Cardiac fibroblast (primary cell): ENCODE data around the gene RIPK3.

Source experiments
- DNase-seq, 2 donors: peaks; one replicate each; pipeline versions ENCODE4 v3.0.0 to v3.0.0-alpha.2; 2010; ENCODE audit warnings: low read depth in 2 of 2
- H3K4me3 ChIP-seq, 2 donors: replicated peaks in 1 of 2; 1 replicate in 1 of 2; 2 replicates in 1 of 2; pipeline ENCODE4 v1.5.1; 2011; ENCODE audit warnings: low read depth in 2 of 2, low read length in 2 of 2, mild to moderate bottlenecking in 2 of 2, moderate library complexity in 1 of 2
- CTCF ChIP-seq: IDR thresholded peaks from one replicate; pipeline ENCODE4 v1.5.1; 2011; ENCODE audit warnings: low read depth, mild to moderate bottlenecking, low read length, inconsistent platforms

RIPK3 gene

GRCh38 chr14:24323341-24323740 is 16.4 kb downstream of the RIPK3 start:
- DNase-seq = no peak
- H3K4me3 ChIP-seq = no peak overlapping the region
- no peak for TF ChIP-seq CTCF

- DNase-seq = no peak
- H3K4me3 ChIP-seq = no peak overlapping the region
- no peak for TF ChIP-seq CTCF
These were observed 17.1 kb downstream of the RIPK3 start for GRCh38 chr14:24322672-24323071.

GRCh38 chr14:24321212-24321975 is 18.4 kb downstream of the RIPK3 start:
- no peak for DNase-seq
- TF ChIP-seq CTCF = no peak
- no peak overlapping the region for H3K4me3 ChIP-seq

- TF ChIP-seq CTCF = no peak
- peak; percentile 39 to 52 for DNase-seq
- H3K4me3 ChIP-seq = no peak overlapping the region
These were observed 22.5 kb downstream of the RIPK3 start for GRCh38 chr14:24317141-24317928.

GRCh38 chr14:24316597-24316950 is 23.2 kb downstream of the RIPK3 start:
- H3K4me3 ChIP-seq = no peak overlapping the region
- TF ChIP-seq CTCF = no peak

GRCh38 chr14:24315807-24316596 is 23.8 kb downstream of the RIPK3 start:
- peak in 1 of 2 donors; percentile 19 for DNase-seq
- H3K4me3 ChIP-seq = no peak overlapping the region
- TF ChIP-seq CTCF = no peak

More at GRCh38 chr14:24316597-24316950, 23.2 kb downstream of the RIPK3 start:
- no peak for DNase-seq
